ENCODE results near the gene BANP. TPM values are rescaled to one million over a fixed set of nuclear protein-coding genes. Genes with fewer than 3 reads are reported as not detected.
"Not testable (repeated sequence)": the region's sequence is repeated elsewhere in the genome, so short reads cannot be mapped to it uniquely, and the experiment has no call there.

Gene BANP
- total RNA-seq, 1 experiment from 2014 or later = 24.9 TPM

- no peak for DNase-seq (ENCODE audit: low read depth)
These were observed 24.7 kb upstream of the BANP start for GRCh38 chr16:87926246-87927194.

- no peak for DNase-seq (ENCODE audit: low read depth)
These were observed 24.1 kb upstream of the BANP start for GRCh38 chr16:87927195-87927562.

GRCh38 chr16:87929986-87930385 is 21.2 kb upstream of the BANP start:
- DNase-seq (ENCODE audit: low read depth) = no peak

- DNase-seq (ENCODE audit: low read depth) = peak; percentile 25
These were observed 20.8 kb upstream of the BANP start for GRCh38 chr16:87930456-87930855.

- peak; percentile 80 for DNase-seq (ENCODE audit: low read depth)
These were observed 19.7 kb upstream of the BANP start for GRCh38 chr16:87931504-87931903.

- DNase-seq (ENCODE audit: low read depth) = not testable (repeated sequence)
These were observed 18.6 kb upstream of the BANP start for GRCh38 chr16:87932475-87933139.

- no peak for DNase-seq (ENCODE audit: low read depth)
These were observed 18.1 kb upstream of the BANP start for GRCh38 chr16:87933140-87933495.

GRCh38 chr16:87934752-87935425 is 16.3 kb upstream of the BANP start:
- DNase-seq (ENCODE audit: low read depth) = not testable (repeated sequence)

GRCh38 chr16:87936016-87936374 is 15.2 kb upstream of the BANP start:
- not testable (repeated sequence) for DNase-seq (ENCODE audit: low read depth)

GRCh38 chr16:87936375-87937230 is 14.6 kb upstream of the BANP start, which contains the start of gene CA5A:
Gene CA5A (minus strand): TSS chr16:87936529. CDS start chr16:87936450, 79 bp downstream.
- DNase-seq (ENCODE audit: low read depth) = no peak

- DNase-seq (ENCODE audit: low read depth) = not testable (repeated sequence)
These were observed 14.0 kb upstream of the BANP start for GRCh38 chr16:87937231-87937542.

- DNase-seq (ENCODE audit: low read depth) = no peak
These were observed 12.8 kb upstream of the BANP start for GRCh38 chr16:87938412-87938949.

GRCh38 chr16:87939562-87940423 is 11.4 kb upstream of the BANP start:
- no peak for DNase-seq (ENCODE audit: low read depth)

- no peak for DNase-seq (ENCODE audit: low read depth)
These were observed 8.6 kb upstream of the BANP start for GRCh38 chr16:87942680-87943079.

- DNase-seq (ENCODE audit: low read depth) = no peak
These were observed 5.7 kb upstream of the BANP start for GRCh38 chr16:87945351-87946042.

GRCh38 chr16:87946596-87947347 is 4.5 kb upstream of the BANP start:
- no peak for DNase-seq (ENCODE audit: low read depth)

- DNase-seq (ENCODE audit: low read depth) = no peak
These were observed 3.7 kb upstream of the BANP start for GRCh38 chr16:87947356-87948118.

GRCh38 chr16:87948119-87948545 is 3.1 kb upstream of the BANP start:
- no peak for DNase-seq (ENCODE audit: low read depth)
